HG02763 (cell line): ENCODE data around the gene RGS3.
"Not testable (repeated sequence)": the region's sequence is repeated elsewhere in the genome, so short reads cannot be mapped to it uniquely, and the experiment has no call there.

Source experiments
- ATAC-seq: cut with Tn5 transposase; IDR thresholded peaks from one replicate; pipeline ENCODE4 v1.9.1; 2021; ENCODE audit warnings: mild to moderate bottlenecking, moderate library complexity; ENCODE audit not compliant: unreplicated experiment

The RGS3 gene

GRCh38 chr9:113543296-113543981 lies 79.9 kb downstream of the RGS3 start:
- no peak for ATAC-seq

GRCh38 chr9:113543982-113544303 lies 80.4 kb downstream of the RGS3 start:
- ATAC-seq: no peak

DNA sequence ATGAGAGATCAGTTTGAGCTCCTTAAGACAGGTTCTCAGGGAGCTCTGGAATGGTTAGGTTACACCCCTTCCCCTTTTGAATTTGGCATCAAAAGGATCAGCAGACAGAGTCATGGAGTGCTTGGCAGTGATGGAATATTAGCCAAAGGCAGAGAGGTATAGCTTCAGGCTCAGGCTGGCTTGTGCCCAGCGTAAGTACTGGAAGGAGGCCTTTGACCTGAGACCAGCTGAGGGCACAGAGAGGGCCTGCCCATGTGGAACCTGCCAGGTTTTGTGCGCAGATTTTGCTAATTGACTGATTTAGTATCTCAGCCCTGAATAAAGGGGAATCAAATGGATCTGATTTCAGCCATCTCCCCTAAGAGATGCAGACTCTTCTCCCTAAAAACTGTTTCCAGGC lies 81.5 kb downstream of the RGS3 start:
- ATAC-seq: no peak

GRCh38 chr9:113546566-113546965 lies 83.0 kb downstream of the RGS3 start:
- no peak for ATAC-seq

GRCh38 chr9:113547501-113547900 lies 84.0 kb downstream of the RGS3 start:
- ATAC-seq: no peak

DNA sequence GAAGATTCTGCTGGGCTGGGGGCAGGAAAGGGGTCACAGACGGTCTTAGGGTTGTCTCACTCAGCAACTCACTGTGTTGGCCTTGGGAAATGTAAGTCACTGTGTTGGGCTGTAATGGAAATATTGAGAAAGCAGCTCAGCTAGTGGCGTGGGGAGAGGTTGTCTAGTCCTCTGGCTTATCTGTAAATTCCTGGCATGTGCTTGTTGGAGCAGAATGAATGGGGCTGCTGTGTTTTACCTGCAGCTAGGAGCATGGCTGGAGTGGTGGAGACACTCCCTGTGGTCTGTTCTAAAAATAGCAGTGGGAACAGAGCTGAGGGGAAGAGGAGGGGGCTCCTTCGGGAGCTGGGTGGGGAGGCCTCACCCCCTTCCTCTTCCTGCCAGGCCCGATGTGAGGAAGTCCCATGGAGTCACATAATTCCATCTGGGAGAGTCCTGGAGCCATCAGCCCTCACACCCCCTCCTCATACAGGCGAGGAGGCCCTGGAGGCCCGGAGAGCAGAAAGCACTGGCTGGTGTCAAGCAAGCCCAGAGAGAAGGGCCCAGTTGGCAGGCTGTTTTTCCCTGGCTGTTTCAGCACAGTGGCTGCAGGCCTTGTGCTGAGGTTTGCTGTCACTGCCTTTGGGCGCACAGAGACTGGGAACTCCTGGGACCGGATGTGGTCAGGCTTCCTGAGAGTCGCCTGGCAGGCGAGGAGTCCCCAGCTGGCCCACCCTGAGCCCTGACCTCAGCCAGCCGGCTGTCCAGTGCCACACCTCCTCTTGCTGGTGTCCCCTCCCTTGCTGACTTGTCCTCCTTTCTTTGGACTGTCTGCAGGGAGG lies 84.9 kb downstream of the RGS3 start:
- ATAC-seq: no peak

DNA sequence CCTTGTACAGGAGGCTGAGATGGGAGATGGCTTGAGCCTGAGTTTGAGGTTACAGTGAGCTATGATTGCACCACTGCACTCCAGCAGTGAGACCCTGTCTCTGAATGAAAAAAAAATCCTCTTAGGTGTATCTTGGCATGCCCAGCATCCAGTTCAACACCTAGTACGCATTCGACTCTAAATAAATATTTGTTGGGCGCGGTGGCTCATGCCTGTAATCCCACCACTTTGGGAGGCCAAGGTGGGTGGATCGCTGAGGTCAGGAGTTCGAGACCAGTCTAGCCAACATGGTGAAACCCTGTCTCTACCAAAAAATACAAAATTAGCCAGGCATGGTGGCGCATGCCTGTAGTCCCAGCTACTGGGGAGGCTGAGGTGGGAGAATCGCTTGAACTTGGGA lies 86.4 kb downstream of the RGS3 start:
- ATAC-seq: not testable (repeated sequence)

DNA sequence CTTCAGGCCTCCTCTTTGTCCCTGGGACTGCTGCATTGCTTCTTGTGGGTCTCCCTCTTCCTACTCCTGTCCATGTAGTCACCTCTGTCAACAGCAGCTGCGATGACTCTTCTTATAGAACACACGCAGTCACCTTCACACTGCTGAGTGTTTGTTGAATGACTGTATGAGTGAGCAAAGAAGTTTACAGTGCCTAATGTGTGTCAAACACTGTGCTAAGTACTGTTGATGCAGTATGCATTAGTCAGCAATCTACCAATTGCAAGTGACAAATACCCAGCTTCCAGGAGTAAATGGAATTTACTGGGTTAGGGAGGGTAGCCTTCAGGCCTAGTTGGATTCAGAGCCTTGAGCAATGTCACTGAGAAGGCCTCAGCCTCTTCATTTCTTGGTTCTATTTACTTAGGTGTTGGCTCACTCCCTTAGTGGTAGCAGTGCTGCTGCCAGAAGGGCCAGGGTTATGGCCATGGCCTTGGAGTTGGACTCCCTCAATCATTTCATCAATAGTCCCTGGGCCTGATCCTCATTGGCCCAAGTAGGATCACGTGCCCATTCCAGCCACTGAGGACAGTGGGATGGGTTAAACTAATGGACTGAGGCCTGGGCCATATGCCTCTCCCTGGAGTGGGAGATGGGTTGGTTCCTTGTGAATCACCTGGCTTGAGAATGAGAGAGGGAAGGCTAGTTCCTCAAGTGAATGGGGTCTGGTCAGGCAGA lies 93.5 kb downstream of the RGS3 start:
- ATAC-seq: no peak

DNA sequence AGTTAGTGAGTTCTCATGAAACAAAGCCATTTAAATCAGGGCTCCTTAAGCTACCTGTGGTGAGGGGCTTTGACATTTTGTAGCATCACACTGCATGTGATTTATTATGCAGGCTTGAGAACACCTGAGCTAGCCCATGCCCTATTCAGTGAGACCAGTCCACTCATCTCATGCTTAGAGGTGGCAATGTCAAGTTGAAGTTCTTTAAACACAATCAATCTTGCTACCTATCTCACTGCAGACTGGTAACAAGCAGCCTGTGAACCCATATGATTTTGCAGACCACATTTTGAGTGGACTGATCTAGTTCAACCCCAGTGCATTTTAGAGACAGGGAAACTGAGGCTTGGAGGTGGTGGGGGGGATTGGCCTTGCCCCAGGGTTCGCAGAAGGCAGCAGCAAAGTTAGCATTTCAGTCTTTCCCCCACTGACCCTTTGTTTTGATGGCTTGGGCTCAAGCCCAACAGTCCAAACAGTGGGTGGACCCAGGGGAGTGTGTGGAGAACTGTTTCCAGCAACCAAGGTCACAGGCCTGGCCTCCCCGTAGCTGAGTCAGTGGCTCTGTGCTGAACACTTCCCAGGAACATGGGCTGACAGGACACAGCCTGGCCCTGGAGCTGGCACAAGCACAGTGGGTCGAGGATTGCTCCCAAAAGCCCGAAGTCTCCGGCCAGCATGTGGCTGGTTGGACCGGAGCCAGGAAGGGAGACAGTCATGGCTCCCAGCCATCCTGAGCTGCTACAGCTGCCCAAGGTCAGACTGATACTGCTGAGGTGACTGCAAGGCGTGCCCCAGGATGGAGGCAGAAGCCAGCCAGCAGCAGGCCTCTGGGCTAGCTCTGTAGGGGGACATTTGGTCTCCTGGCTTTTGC lies 95.3 kb downstream of the RGS3 start:
- no peak for ATAC-seq

GRCh38 chr9:113559834-113560800 lies 96.6 kb downstream of the RGS3 start:
- ATAC-seq: no peak

DNA sequence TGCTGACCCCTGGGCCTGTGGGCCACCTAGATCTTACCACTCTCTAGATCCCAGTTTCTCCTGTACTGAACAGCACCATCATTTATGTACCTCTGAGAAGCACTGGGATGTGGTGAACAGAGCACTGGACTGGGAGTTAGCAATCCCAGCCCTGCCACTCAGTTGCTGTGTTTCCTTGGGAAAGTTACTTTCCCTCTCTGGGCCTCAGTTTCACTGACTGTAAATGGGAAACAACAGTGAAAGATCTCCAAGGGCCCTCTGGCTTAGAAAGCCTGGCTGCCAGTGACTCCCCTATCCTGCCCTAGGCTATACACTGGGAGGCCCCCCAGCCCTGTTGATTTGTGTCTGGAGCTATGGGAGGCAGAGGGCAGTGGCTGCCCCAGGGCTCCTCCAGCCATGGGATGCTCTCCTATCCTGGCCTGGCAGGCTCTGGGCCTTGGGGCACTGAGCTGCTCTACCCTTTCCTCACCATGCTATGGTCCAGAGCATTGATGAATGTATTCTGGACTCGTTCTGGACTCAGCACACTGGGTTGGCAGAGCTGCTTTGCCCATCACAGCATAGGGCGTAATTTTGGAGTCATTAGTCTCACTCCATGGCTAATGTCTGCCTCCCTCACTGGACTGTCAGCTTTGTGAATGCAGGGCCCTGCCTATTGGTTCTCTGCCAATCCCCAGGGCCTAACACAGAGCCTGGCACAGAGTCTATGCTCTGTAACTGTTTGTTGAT lies 99.3 kb downstream of the RGS3 start:
- no peak for ATAC-seq

- ATAC-seq: no peak
These were observed 100.4 kb downstream of the RGS3 start for GRCh38 chr9:113563826-113564497.

GRCh38 chr9:113564498-113565237 lies 101.1 kb downstream of the RGS3 start:
- ATAC-seq: no peak

DNA sequence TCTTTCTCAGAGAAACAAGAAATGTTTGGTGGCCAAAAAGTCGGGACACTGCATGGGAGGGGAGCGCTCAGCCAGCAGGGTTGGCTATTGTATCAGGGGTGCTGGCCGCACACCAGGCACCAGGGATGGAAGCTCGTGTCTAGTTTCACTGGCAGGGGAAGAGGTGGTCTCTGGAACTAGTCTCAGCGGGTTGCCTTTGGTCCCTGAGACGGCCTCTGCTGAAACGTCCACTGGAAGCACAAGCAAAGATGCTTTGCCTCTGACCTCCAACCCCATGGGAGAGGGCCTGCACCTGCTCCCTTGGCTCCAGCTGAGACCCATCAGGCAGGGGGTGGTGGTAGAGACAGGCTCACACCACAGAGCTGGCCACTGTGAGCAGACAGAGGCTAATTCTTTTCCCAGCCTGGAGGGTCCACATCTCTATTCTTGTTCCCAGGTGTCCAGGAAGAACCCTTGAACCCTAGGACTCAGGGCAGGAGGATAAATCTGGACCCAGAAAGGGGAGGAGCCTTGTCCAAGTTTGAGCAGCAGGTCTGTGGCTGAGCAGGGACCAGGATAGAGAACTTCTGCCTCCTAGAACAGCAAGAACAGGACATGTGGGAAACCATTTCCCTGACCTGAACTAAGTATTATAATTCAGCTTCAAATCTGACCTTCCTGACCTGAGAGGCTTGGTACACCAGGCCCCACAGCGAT lies 102.6 kb downstream of the RGS3 start:
- no peak for ATAC-seq

DNA sequence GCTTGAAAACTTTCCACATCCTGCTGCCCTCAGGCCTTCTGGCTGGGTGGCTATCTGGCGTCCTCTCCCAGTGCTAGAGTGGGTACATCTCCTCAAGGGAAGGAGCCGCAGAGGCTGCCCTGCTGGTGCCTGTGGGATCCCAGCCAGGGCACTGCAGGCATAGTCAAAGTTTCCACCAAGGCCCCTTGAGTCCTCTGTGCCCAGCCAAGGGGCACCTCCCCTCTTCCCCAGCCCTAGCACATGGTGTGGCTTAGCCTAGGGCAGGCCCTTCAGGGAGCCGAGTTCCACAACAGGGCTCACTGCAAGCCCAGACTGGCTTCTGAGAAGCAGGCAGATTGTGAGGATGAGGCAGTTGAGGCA lies 103.2 kb downstream of the RGS3 start:
- no peak for ATAC-seq

- no peak for ATAC-seq
These were observed 104.0 kb downstream of the RGS3 start for GRCh38 chr9:113567361-113568080.

DNA sequence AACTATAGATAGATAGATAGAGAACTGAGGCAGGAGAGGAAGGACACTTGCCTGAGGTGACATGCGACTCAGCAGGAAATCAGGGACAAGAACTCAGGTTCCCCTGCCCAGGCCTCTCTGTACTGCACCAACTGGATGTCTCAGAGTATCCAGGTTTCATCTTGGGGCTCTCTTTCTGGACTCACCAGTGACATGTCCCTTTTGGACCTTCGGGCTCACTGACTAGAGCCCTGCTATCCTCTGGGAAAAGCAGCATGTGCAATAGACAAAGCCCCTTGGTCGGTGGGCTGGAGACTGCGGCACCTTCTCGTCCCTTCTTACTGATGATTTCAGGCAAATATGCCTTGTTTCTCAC lies 104.5 kb downstream of the RGS3 start:
- ATAC-seq: no peak
